Nasal cavity respiratory epithelium epithelial cell of viscerocranial mucosa (primary cell): ENCODE measurements around the gene AGER. TPM values are rescaled to one million over a fixed set of nuclear protein-coding genes. Genes with fewer than 3 reads are reported as not detected.

Experiments used
- total RNA-seq: library from RNA; depleted of rRNA; stranded (reverse); fragments of >200 nt; gene quantifications from 2 replicates; pipeline ENCODE4 v1.2.3, GENCODE V29; 2014

AGER gene
- 0.14 and 0.34 TPM in 2 replicates for total RNA-seq

GRCh38 chr6:32184084-32184640 is at the start of gene AGER:
Gene AGER, minus strand, starts transcription at chr6:32184253. Its CDS starts 31 bp downstream, at chr6:32184222.

DNA sequence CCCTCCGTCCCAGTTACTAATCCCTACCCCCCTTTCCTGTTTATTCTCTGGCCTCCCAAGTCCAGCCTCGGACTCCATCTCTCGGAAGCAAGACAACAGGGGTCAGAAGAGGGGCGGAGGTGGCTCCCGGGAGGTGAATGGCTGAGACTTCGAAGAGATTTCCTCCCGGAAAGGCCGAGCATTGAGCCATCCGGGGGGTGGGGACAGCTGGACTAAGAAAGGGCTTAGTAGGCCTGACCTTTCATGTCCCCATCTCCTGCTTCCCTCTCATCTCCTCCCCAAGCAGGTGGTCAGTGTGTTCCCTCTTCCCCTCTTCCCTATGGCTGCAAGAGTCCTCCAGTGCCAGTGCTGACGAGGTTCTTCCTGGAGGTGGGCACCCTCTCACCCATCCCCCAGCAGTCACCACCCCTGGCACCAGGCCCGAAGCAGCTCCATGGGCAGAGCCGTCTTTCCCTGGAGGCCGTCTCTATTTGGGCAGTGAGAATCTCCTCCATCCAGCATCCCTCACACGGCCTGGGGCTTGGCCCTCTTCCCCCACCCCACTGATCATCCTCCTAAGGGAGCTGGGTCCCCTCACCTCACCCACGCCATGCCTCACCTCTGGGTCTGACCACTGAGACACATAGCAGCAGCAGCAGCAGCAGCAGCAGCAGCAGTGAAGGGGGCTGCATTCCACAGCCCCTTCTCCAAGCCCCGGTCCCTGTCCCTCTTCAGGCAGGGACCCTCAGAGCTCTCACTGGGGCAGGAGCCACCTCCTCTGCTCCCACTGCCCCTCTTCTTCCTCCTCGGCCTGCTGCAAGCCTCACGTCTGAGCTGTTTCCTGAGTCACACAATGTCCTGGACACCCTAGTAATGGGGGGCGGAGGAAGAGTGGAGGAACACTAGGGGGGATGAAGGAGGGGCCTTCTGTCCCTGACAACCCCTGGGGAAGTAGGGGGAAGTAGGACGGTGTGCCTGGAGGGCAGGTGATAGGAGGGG is 39.5 kb upstream of the AGER start, which contains the start of gene NOTCH4:
NOTCH4 (minus strand) TSS at position 810 of the 978 bp plus-strand sequence; CDS start at position 671, 139 bp downstream.

GRCh38 chr6:32192608-32193039 is 8.6 kb upstream of the AGER start, which contains the start of gene GPSM3:
Gene GPSM3, minus strand, starts transcription at chr6:32192643. Its CDS starts 130 bp downstream, at chr6:32192513.

GRCh38 chr6:32190054-32190851 is 6.2 kb upstream of the AGER start, which contains the start of gene PBX2:
Gene PBX2, minus strand, starts transcription at chr6:32190202. Its CDS starts 287 bp downstream, at chr6:32189915.

GRCh38 chr6:32177788-32178546 is 6.1 kb downstream of the AGER start, which contains the start of gene RNF5:
Gene RNF5, plus strand, starts transcription at chr6:32178405. Its CDS starts 107 bp downstream, at chr6:32178512.

DNA sequence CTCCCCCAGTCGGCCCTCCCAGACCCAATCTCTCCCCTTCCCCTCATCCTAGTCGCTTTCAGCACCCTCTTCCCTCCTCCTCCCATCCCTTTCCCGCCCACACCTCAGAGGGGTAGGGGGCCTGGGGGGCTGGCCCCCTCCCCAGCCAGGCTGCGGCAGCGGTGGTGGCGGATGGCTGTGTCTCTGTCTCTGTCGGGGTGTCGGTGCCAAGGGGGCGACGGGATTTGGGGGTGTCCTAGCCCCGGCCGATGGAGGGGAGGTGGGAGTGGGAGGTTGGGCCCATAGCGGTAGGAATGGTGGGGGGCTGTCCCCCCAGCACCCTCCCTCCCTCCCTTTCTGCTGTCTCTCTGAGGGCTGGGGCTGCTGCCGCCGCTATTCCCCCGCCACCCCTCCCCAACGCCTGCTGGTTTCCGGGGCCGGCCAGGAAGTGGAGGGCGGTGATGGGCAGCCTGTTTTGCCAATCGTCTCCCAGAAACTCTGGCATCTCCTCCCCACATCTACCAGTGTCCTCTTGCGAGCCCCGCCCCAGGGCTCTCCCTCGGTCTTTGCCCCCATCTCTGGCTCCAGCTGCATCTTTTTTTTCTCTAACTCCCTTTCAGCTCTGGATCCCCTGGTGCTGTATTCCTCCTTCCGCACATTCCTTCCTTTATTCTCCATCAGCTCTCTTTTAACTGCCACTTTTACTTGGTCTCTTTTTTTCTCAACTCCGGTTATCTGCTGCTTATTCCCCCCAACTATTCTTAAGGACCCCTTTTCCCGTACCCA is 8.2 kb downstream of the AGER start, which contains the start of gene AGPAT1:
AGPAT1 (minus strand) TSS at position 374 of the 765 bp plus-strand sequence. CDS start 4,588 bp downstream, outside the sequence.

DNA sequence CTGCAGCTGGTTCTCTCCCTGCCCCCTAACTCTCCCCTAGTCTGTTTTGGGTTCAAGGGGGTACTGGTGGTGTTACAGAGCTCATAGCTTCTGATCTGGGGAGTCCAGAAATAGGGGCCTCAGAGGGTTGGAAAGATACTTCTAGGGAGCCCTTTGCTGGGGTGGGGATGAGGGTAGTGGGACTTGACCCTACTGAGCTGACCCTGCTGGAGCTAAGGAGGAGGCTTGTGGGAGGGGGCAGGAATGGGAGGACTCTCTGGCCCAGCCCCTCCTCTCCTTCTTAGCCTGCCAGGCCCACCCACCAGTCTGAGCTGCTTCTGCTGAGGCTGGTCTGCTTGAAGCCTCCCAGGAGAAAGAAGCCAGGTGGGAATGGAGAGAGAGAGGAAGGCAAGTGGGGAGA is 19.8 kb downstream of the AGER start, which contains the start of gene EGFL8:
EGFL8 (plus strand) TSS at position 301 of the 400 bp plus-strand sequence. CDS start 1,571 bp downstream, outside the sequence.

GRCh38 chr6:32153564-32154513 is 30.2 kb downstream of the AGER start, which contains the start of gene PPT2:
Gene PPT2, plus strand, starts transcription at chr6:32154141. Its CDS starts 454 bp downstream, at chr6:32154595.

DNA sequence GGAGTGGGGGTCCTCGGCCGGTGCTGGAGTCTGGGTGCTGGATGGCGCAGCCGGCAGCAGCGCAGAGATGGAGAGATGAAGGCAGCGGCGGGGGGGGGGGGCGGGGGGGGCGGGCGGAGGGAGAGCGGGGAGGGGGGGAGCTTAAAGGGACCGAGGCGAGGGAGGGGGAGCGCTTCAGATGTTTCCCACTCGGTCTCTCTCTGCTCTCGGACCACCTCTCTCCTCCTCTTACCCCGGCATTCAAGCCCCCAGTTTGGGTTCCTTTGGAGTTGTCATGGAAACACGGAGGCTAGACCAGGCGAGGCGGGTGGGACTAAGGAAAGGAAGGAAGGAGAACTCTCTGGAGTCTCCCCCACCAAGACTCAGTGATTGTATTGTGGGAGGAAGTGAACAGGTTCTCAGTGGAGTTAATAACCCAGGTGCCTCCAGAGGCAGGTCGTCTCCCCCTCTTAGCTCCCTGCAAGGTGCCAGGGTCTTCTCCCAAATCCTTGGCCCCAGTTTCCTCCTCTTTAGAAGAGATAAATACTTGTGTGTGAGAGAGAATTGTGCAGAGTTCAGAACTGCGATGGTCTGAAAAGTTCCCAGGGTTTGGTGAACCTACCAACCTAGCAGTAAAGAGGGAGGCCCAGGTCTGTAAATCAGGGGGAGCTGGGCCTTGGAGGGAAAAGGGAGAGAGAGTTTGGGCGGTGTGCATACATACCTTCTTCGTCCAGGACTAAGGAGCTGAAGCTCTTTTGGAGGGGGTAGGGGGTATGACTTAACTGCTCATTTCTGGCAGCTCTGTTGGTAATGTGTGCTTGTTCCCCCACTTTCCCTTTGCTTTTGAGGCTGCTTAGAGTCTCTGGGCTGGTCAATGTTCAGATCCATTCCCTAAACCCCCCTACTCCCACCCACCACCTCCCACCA is 31.9 kb downstream of the AGER start, which contains the start of gene PRRT1:
PRRT1 (minus strand) TSS at position 77 of the 906 bp plus-strand sequence. CDS start 112 bp downstream, outside the sequence.

Other genes with a start within 250 kb of the AGER start
- 1.7 and 11.2 TPM in 2 replicates for gene CFB, start 238.2 kb downstream of the AGER start, total RNA-seq
- 109 and 155 TPM in 2 replicates for gene NELFE, start 225.3 kb downstream of the AGER start, total RNA-seq
- 49.6 and 62.5 TPM in 2 replicates for gene SKIC2, start 225.1 kb downstream of the AGER start, total RNA-seq
- gene DXO, start 212.1 kb downstream of the AGER start, total RNA-seq = 10.0 and 10.9 TPM in 2 replicates
- 1.3 and 1.4 TPM in 2 replicates for gene C4A, start 202.2 kb downstream of the AGER start, total RNA-seq
- 2.1 TPM in 2 replicates for gene C4B, start 169.5 kb downstream of the AGER start, total RNA-seq
- 0.28 TPM in 1 of 2 replicates, not detected in the other for gene CYP21A2, start 145.8 kb downstream of the AGER start, total RNA-seq
- gene TNXB, start 74.9 kb downstream of the AGER start, total RNA-seq = 1.0 and 2.1 TPM in 2 replicates
- gene ATF6B, start 56.0 kb downstream of the AGER start, total RNA-seq = 11.6 and 20.2 TPM in 2 replicates
- gene FKBPL, start 54.0 kb downstream of the AGER start, total RNA-seq = 3.7 and 5.5 TPM in 2 replicates
- not detected in 2 replicates for gene PRRT1, start 32.3 kb downstream of the AGER start, total RNA-seq
- gene PPT2, start 30.1 kb downstream of the AGER start, total RNA-seq = 6.8 and 8.5 TPM in 2 replicates
- 0.34 and 1.3 TPM in 2 replicates for gene EGFL8, start 19.7 kb downstream of the AGER start, total RNA-seq
- 7.5 and 19.6 TPM in 2 replicates for gene AGPAT1, start 8.2 kb downstream of the AGER start, total RNA-seq
- gene RNF5, start 5.8 kb downstream of the AGER start, total RNA-seq = 14.6 and 29.7 TPM in 2 replicates
- 25.3 and 39.5 TPM in 2 replicates for gene PBX2, start 5.9 kb upstream of the AGER start, total RNA-seq
- 0.71 and 1.0 TPM in 2 replicates for gene GPSM3, start 8.4 kb upstream of the AGER start, total RNA-seq
- gene NOTCH4, start 39.8 kb upstream of the AGER start, total RNA-seq = 0.28 and 0.34 TPM in 2 replicates
- gene TSBP1, start 187.7 kb upstream of the AGER start, total RNA-seq = not detected in 2 replicates
- gene BTNL2, start 222.9 kb upstream of the AGER start, total RNA-seq = 0.34 TPM in 1 of 2 replicates, not detected in the other